Panc1 (cell line): ENCODE data around the gene DENND6B. TPM values are rescaled to one million over a fixed set of nuclear protein-coding genes. Genes with fewer than 3 reads are reported as not detected.

Experiments
- ATAC-seq: fragments of 200-7000 bp; cut with Tn5 transposase; 2 replicates; pipeline ENCODE4 v1.9.1; 2020; ENCODE audit warnings: mild to moderate bottlenecking, moderate library complexity
- BruUV-seq: library from RNA; stranded (reverse); fragments of 400-500 nt; replicated peaks from 2 replicates; lab custom pipeline; 2021; lab: Mats Ljungman, UMichigan
- CTCF ChIA-PET: fragments of 300-600 bp; sonication (Branson Sonifier 250); formaldehyde crosslinking; loops from one replicate; lab custom pipeline; 2022; ENCODE audit warnings: antibody characterized with exemption; lab: Charles Lee
- POLR2A ChIA-PET: fragments of 300-600 bp; sonication (Branson Sonifier 250); formaldehyde crosslinking; loops from one replicate; lab custom pipeline; 2022; ENCODE audit warnings: antibody characterized with exemption; lab: Charles Lee
- DNase-seq: peaks from one replicate; pipeline ENCODE4 v3.0.0-alpha.2; 2010; ENCODE audit warnings: low read depth, low spot score
- H3K27ac ChIP-seq: 2 replicates; pipeline ENCODE4 v1.5.1; 2011; ENCODE audit warnings: mild to moderate bottlenecking, low read length, inconsistent platforms
- H3K27me3 ChIP-seq: fragments of 200-500 bp; sonication (Bioruptor generic); 2 replicates; pipeline ENCODE4 v1.6.0; 2014; ENCODE audit warnings: low read length, inconsistent platforms; ENCODE audit not compliant: control insufficient read depth, insufficient read depth
- H3K36me3 ChIP-seq: fragments of 200-500 bp; sonication (Bioruptor generic); 2 replicates; pipeline ENCODE4 v1.5.1; 2014; ENCODE audit warnings: inconsistent platforms, mild to moderate bottlenecking, low read length, moderate library complexity; ENCODE audit not compliant: control insufficient read depth, insufficient read depth
- H3K4me1 ChIP-seq: 2 replicates; pipeline ENCODE4 v1.5.1; 2011; ENCODE audit warnings: inconsistent platforms, mild to moderate bottlenecking, low read length, moderate library complexity; ENCODE audit not compliant: control insufficient read depth, insufficient read depth
- H3K4me3 ChIP-seq, 2 experiments: 2 replicates each; pipeline ENCODE4 v1.5.1; 2011 to 2012; ENCODE audit warnings: low read depth in 2 of 2, low read length in 2 of 2, mild to moderate bottlenecking in 2 of 2, inconsistent platforms in 1 of 2, moderate library complexity in 1 of 2
- H3K9me3 ChIP-seq: fragments of 200-500 bp; sonication (Bioruptor generic); 2 replicates; pipeline ENCODE4 v1.5.1; 2014; ENCODE audit warnings: low read depth, mild to moderate bottlenecking, inconsistent platforms, low read length, moderate library complexity; ENCODE audit not compliant: control insufficient read depth, insufficient read depth
- CTCF ChIP-seq: fragments of 450-650 bp; IDR thresholded peaks from 2 replicates; pipeline ENCODE4 v1.5.1; 2017; ENCODE audit warnings: mild to moderate bottlenecking
- POLR2AphosphoS5 ChIP-seq: IDR thresholded peaks from 2 replicates; pipeline ENCODE4 v1.6.1; 2012; ENCODE audit warnings: mild to moderate bottlenecking, low read depth, low read length, moderate library complexity
- REST ChIP-seq, 2 experiments: IDR thresholded peaks; 2 replicates each; pipeline ENCODE4 v1.6.1; 2011 to 2012; ENCODE audit warnings: low read depth in 2 of 2, control low read depth in 1 of 2, low read length in 1 of 2, mild to moderate bottlenecking in 1 of 2, moderate library complexity in 1 of 2; ENCODE audit not compliant: insufficient read depth in 1 of 2
- SIN3A ChIP-seq: IDR thresholded peaks from 2 replicates; pipeline ENCODE4 v1.6.1; 2012; ENCODE audit warnings: low read depth, mild to moderate bottlenecking, low read length, moderate library complexity, borderline replicate concordance; ENCODE audit not compliant: insufficient read depth
- TCF7L2 ChIP-seq: IDR thresholded peaks from 2 replicates; pipeline ENCODE4 v1.6.1; 2011; ENCODE audit warnings: mild to moderate bottlenecking, low read depth, low read length, inconsistent platforms
- in situ Hi-C: cut with HindIII; loops from 2 replicates; pipeline ENCODE4 v1.10.0; 2016; ENCODE audit warnings: low sequenced_read_pairs, low pct_unique_long_range_greater_than_20kb
- intact Hi-C: fragments of 100-400 bp; cut with micrococcal nuclease; formaldehyde crosslinking; loops from one replicate; pipeline ENCODE4 v1.10.0; 2022; ENCODE audit not compliant: unreplicated experiment
- total RNA-seq: library from RNA; stranded (reverse); gene quantifications from one replicate; pipeline ENCODE4 v1.2.1, GENCODE V29; 2021; ENCODE audit not compliant: unreplicated experiment

DENND6B gene
- total RNA-seq, 1 experiment from 2014 or later = 5.8 TPM

- no peak overlapping the region for H3K27ac ChIP-seq
- no peak overlapping the region for H3K4me3 ChIP-seq
- TF ChIP-seq POLR2AphosphoS5 (no peak), CTCF (no peak), SIN3A (no peak), REST (IDR thresholded peaks at IDR 0.05; ENCODE audit: insufficient read depth in 1 of 2, low read depth in 2 of 2, low read length in 1 of 2) (no peak), TCF7L2 (no peak)
- ATAC-seq (no peak), DNase-seq (no peak)
- no peaks in the 10 kb centered on the region for H3K9me3 ChIP-seq
- in situ Hi-C loops (no loop called here), intact Hi-C loops (no loop called here)
- H3K4me1 ChIP-seq = peaks cover 6% of the 10 kb centered on the region
- 0 out of 2 replicates have a peak, but pooled peaks cover 2% of the 10 kb centered on the region for H3K36me3 ChIP-seq
- no peaks in the 10 kb centered on the region for H3K27me3 ChIP-seq
- ChIA-PET POLR2A (interaction anchor here (0.6 kb wide), 1 partner anchor 13 kb away, joined by 5 read pairs; no protein-coding TSS in a partner anchor), CTCF (no interaction called here)
- BruUV-seq = no TSS peak
Measured at GRCh38 chr22:50280022-50280707, 46.6 kb downstream of the DENND6B start.

GRCh38 chr22:50278956-50279619, 47.7 kb downstream of the DENND6B start:
- POLR2A ChIA-PET = no interaction called here
- 0 out of 2 replicates have a peak, but pooled peaks cover 2% of the 10 kb centered on the region for H3K36me3 ChIP-seq
- in situ Hi-C loops = no loop called here

More at GRCh38 chr22:50278956-50279619, 47.7 kb downstream of the DENND6B start:
- DNase-seq = no peak
- Histone ChIP-seq H3K27ac (no peak overlapping the region), H3K9me3 (no peaks in the 10 kb centered on the region), H3K27me3 (no peaks in the 10 kb centered on the region), H3K4me3 (no peak overlapping the region), H3K4me1 (peaks cover 13% of the 10 kb centered on the region)
- CTCF ChIA-PET = no interaction called here
- BruUV-seq = no TSS peak
- intact Hi-C loops = no loop called here
- no peak for ATAC-seq
- TF ChIP-seq POLR2AphosphoS5 (no peak), TCF7L2 (no peak), SIN3A (no peak), CTCF (no peak)
